Fibroblast of mammary gland (primary cell): Measurements from ENCODE around the gene TBC1D1.

Experiments used
- DNase-seq: peaks from one replicate; pipeline ENCODE4 v3.0.0-alpha.2; 2010; ENCODE audit warnings: low read depth
- H3K4me3 ChIP-seq: 2 replicates; pipeline ENCODE4 v1.5.1; 2011; ENCODE audit warnings: low read depth, mild to moderate bottlenecking, low read length, moderate library complexity; ENCODE audit not compliant: control insufficient read depth
- CTCF ChIP-seq: conservative IDR thresholded peaks from 2 replicates; pipeline ENCODE4 v1.5.1; 2011; ENCODE audit warnings: low read depth, low read length, inconsistent platforms; ENCODE audit not compliant: control insufficient read depth, insufficient read depth

TBC1D1 gene

GRCh38 chr4:37951461-37952352, 60.8 kb downstream of the TBC1D1 start:
- no peak for TF ChIP-seq CTCF
- DNase-seq: no peak
- H3K4me3 ChIP-seq: no peak overlapping the region

GRCh38 chr4:37953156-37953555, 62.3 kb downstream of the TBC1D1 start:
- DNase-seq: no peak
- no peak for TF ChIP-seq CTCF
- no peak overlapping the region for H3K4me3 ChIP-seq

- peak; percentile 53 for DNase-seq
- no peak for TF ChIP-seq CTCF
- no peak overlapping the region for H3K4me3 ChIP-seq
Observed at GRCh38 chr4:37953620-37954293, 62.9 kb downstream of the TBC1D1 start.

- TF ChIP-seq CTCF: no peak
- no peak overlapping the region for H3K4me3 ChIP-seq
- DNase-seq: no peak
Observed at GRCh38 chr4:37956941-37957340, 66.1 kb downstream of the TBC1D1 start.

- no peak for DNase-seq
- H3K4me3 ChIP-seq: no peak overlapping the region
- TF ChIP-seq CTCF: no peak
Observed at GRCh38 chr4:37958932-37959331, 68.0 kb downstream of the TBC1D1 start.

GRCh38 chr4:37960098-37960497, 69.2 kb downstream of the TBC1D1 start, which contains the start of gene PTTG2:
TSS of gene PTTG2 (plus strand) at chr4:37960398. CDS start at chr4:37960435, 37 bp downstream.
- no peak within 1 kb of the TSS for H3K4me3 ChIP-seq
- DNase-seq: no peak
- TF ChIP-seq CTCF: no peak
